Activated CD8-positive, alpha-beta memory T cell treated with anti-CD3 and anti-CD28 coated beads, Interleukin-2, amount 50 U/mL, for 24 hours (primary cell): Measurements from ENCODE around the gene TPTE2.
"Not testable (repeated sequence)": the region's sequence is repeated elsewhere in the genome, so short reads cannot be mapped to it uniquely, and the experiment has no call there.

ENCODE experiments used
- DNase-seq: peaks from one replicate; pipeline ENCODE4 v3.0.0-alpha.2; 2020; ENCODE audit errors: extremely low read depth

The TPTE2 gene

GRCh38 chr13:19561127-19561582 lies at the start of gene TPTE2:
TSS of gene TPTE2 (minus strand) at chr13:19561532. CDS start at chr13:19503234, 58,298 bp downstream.
- DNase-seq = not testable (repeated sequence)

GRCh38 chr13:19607523-19608078 lies 46.3 kb upstream of the TPTE2 start:
- no peak for DNase-seq

- DNase-seq = no peak
These were observed 45.4 kb upstream of the TPTE2 start for GRCh38 chr13:19606737-19607136.

GRCh38 chr13:19606152-19606551 lies 44.8 kb upstream of the TPTE2 start:
- no peak for DNase-seq

- no peak for DNase-seq
These were observed 44.0 kb upstream of the TPTE2 start for GRCh38 chr13:19605161-19605955.

GRCh38 chr13:19604306-19604705 lies 43.0 kb upstream of the TPTE2 start:
- no peak for DNase-seq

- no peak for DNase-seq
These were observed 40.7 kb upstream of the TPTE2 start for GRCh38 chr13:19601749-19602725.

- no peak for DNase-seq
These were observed 36.2 kb upstream of the TPTE2 start for GRCh38 chr13:19597523-19597922.

- no peak for DNase-seq
These were observed 35.6 kb upstream of the TPTE2 start for GRCh38 chr13:19596960-19597361.

GRCh38 chr13:19596086-19596485 lies 34.8 kb upstream of the TPTE2 start:
- no peak for DNase-seq

GRCh38 chr13:19592657-19593180 lies 31.4 kb upstream of the TPTE2 start:
- DNase-seq = no peak

GRCh38 chr13:19591864-19592263 lies 30.5 kb upstream of the TPTE2 start:
- DNase-seq = no peak

GRCh38 chr13:19590423-19590822 lies 29.1 kb upstream of the TPTE2 start:
- no peak for DNase-seq

GRCh38 chr13:19589312-19589711 lies 28.0 kb upstream of the TPTE2 start:
- no peak for DNase-seq

GRCh38 chr13:19587635-19588300 lies 26.4 kb upstream of the TPTE2 start:
- DNase-seq = no peak

- peak; percentile 56 for DNase-seq
These were observed 25.7 kb upstream of the TPTE2 start for GRCh38 chr13:19586904-19587634.

GRCh38 chr13:19581675-19582074 lies 20.3 kb upstream of the TPTE2 start:
- DNase-seq = no peak

GRCh38 chr13:19575230-19575629 lies 13.9 kb upstream of the TPTE2 start:
- no peak for DNase-seq

GRCh38 chr13:19573120-19573716 lies 11.9 kb upstream of the TPTE2 start:
- DNase-seq = no peak

- no peak for DNase-seq
These were observed 10.9 kb upstream of the TPTE2 start for GRCh38 chr13:19572280-19572679.
